ENCODE results near the gene A4GNT.
A peak's percentile ranks its signal among the peaks of the same experiment; 100 is the strongest.
"Not testable (repeated sequence)": the region's sequence is repeated elsewhere in the genome, so short reads cannot be mapped to it uniquely, and the experiment has no call there.

Gene A4GNT

GRCh38 chr3:138132239-138132638 lies at the start of gene A4GNT:
Gene A4GNT, minus strand, starts transcription at chr3:138132390. Its CDS starts 1,134 bp downstream, at chr3:138131256.
- DNase-seq, result no peak

- DNase-seq, result peak; percentile 14 to 50
Measured at GRCh38 chr3:138180375-138181029, 48.3 kb upstream of the A4GNT start.

- peak; percentile 79 to 83 for DNase-seq
Measured at GRCh38 chr3:138174421-138175131, 42.4 kb upstream of the A4GNT start, which contains the start of gene DBR1. Gene DBR1, minus strand, starts transcription at chr3:138174921. Its CDS starts 126 bp downstream, at chr3:138174795.

- DNase-seq, result no peak
Measured at GRCh38 chr3:138173769-138174420, 41.7 kb upstream of the A4GNT start.

GRCh38 chr3:138172625-138173024 lies 40.4 kb upstream of the A4GNT start:
- DNase-seq, result no peak

- no peak for DNase-seq
Measured at GRCh38 chr3:138165061-138165460, 32.9 kb upstream of the A4GNT start.

GRCh38 chr3:138157743-138158142 lies 25.6 kb upstream of the A4GNT start:
- no peak for DNase-seq

GRCh38 chr3:138154534-138154933 lies 22.3 kb upstream of the A4GNT start:
- no peak for DNase-seq

- DNase-seq, result no peak
Measured at GRCh38 chr3:138148503-138148902, 16.3 kb upstream of the A4GNT start.

- not testable (repeated sequence) for DNase-seq
Measured at GRCh38 chr3:138142181-138142580, 10.0 kb upstream of the A4GNT start.

- DNase-seq, result no peak
Measured at GRCh38 chr3:138140940-138141339, 8.8 kb upstream of the A4GNT start.

- DNase-seq, result no peak
Measured at GRCh38 chr3:138139691-138140090, 7.5 kb upstream of the A4GNT start.

- DNase-seq, result no peak
Measured at GRCh38 chr3:138137861-138138260, 5.7 kb upstream of the A4GNT start.

- DNase-seq, result no peak
Measured at GRCh38 chr3:138136201-138136600, 4.0 kb upstream of the A4GNT start.

- DNase-seq, result no peak
Measured at GRCh38 chr3:138135833-138136194, 3.6 kb upstream of the A4GNT start.

GRCh38 chr3:138135146-138135832 lies 3.1 kb upstream of the A4GNT start:
- DNase-seq, result no peak

- no peak for DNase-seq
Measured at GRCh38 chr3:138127636-138128365, 4.4 kb downstream of the A4GNT start.

- no peak for DNase-seq
Measured at GRCh38 chr3:138125548-138126221, 6.5 kb downstream of the A4GNT start.

GRCh38 chr3:138124706-138125355 lies 7.4 kb downstream of the A4GNT start:
- peak in 1 of 2 experiments; percentile 68 for DNase-seq

- no peak for DNase-seq
Measured at GRCh38 chr3:138124188-138124587, 8.0 kb downstream of the A4GNT start.

GRCh38 chr3:138119423-138119766 lies 12.8 kb downstream of the A4GNT start:
- DNase-seq, result peak; percentile 27 to 30

Data from SHP77 (cell line).